HCT116 (cell line): ENCODE measurements around the gene KCTD1. TPM values are rescaled to one million over a fixed set of nuclear protein-coding genes. Genes with fewer than 3 reads are reported as not detected.

Source experiments
- ATAC-seq: fragments of 200-7000 bp; cut with Tn5 transposase; 2 replicates; pipeline ENCODE4 v1.9.1; 2020; ENCODE audit warnings: mild to moderate bottlenecking, moderate library complexity
- BruUV-seq: library from RNA; stranded (reverse); fragments of 400-500 nt; replicated peaks from 2 replicates; lab custom pipeline; 2021; lab: Mats Ljungman, UMichigan
- CTCF ChIA-PET: fragments of 300-600 bp; sonication (Branson Sonifier 250); formaldehyde crosslinking; loops from one replicate; lab custom pipeline; 2021; ENCODE audit warnings: antibody characterized with exemption; lab: Charles Lee
- POLR2A ChIA-PET: fragments of 300-600, 350-600 bp; sonication (Branson Sonifier 250); formaldehyde crosslinking; loops from one replicate; lab custom pipeline; 2021; ENCODE audit warnings: antibody characterized with exemption; lab: Charles Lee
- RAD21 ChIA-PET, 2 experiments: fragments of 300-600 bp; sonication (Branson Sonifier 250); formaldehyde crosslinking; loops; one replicate each; lab custom pipeline; 2023; ENCODE audit warnings: low total read pairs in 2 of 2; ENCODE audit not compliant: uncharacterized antibody in 2 of 2, unreplicated experiment in 2 of 2, low non-redundant PET in 1 of 2; lab: Charles Lee
- DNase-seq: peaks from one replicate; pipeline ENCODE4 v3.0.0-alpha.2; 2010; ENCODE audit warnings: low read depth, low spot score
- H2AFZ ChIP-seq: fragments of 200-600 bp; shearing (Covaris generic), sonication (generic); 2 replicates; pipeline ENCODE4 v1.6.1; 2017; ENCODE audit warnings: low read depth, mixed run types, mixed read lengths, antibody characterized with exemption, low read length; ENCODE audit not compliant: poor library complexity, severe bottlenecking
- H3K27ac ChIP-seq: 2 replicates; pipeline ENCODE4 v1.5.1; 2012; ENCODE audit warnings: low read depth, low read length
- H3K27me3 ChIP-seq: fragments of 200-600 bp; sonication (generic); 2 replicates; pipeline ENCODE4 v1.6.1; 2016; ENCODE audit warnings: mixed run types, low read length, mixed read lengths; ENCODE audit not compliant: insufficient read depth
- H3K36me3 ChIP-seq, 2 experiments: fragments of 200-500 bp in 1 of 2; fragments of 200-600 bp in 1 of 2; sonication (Bioruptor generic) in 1 of 2; sonication (generic) in 1 of 2; 2 replicates each; pipeline versions ENCODE4 v1.5.1 to v1.6.1; 2014 to 2016; ENCODE audit warnings: low read length in 2 of 2, inconsistent platforms in 1 of 2, mixed read lengths in 1 of 2, mixed run types in 1 of 2; ENCODE audit not compliant: insufficient read depth in 2 of 2, control insufficient read depth in 1 of 2
- H3K4me1 ChIP-seq, 2 experiments: fragments of 200-600 bp in 1 of 2; sonication (generic) in 1 of 2; 2 replicates each; pipeline versions ENCODE4 v1.5.1 to v1.6.1; 2012 to 2017; ENCODE audit warnings: low read length in 2 of 2, inconsistent platforms in 1 of 2, mild to moderate bottlenecking in 1 of 2, mixed read lengths in 1 of 2, mixed run types in 1 of 2, moderate library complexity in 1 of 2; ENCODE audit not compliant: insufficient read depth in 2 of 2, control insufficient read depth in 1 of 2
- H3K4me2 ChIP-seq: fragments of 200-600 bp; sonication (generic); 2 replicates; pipeline ENCODE4 v1.6.1; 2017; ENCODE audit warnings: mixed run types, low read length, mixed read lengths
- H3K4me3 ChIP-seq, 2 experiments: fragments of 200-600 bp in 1 of 2; sonication (generic) in 1 of 2; replicated peaks in 1 of 2; 2 replicates each; pipeline ENCODE4 v1.5.1; 2011 to 2016; ENCODE audit warnings: low read length in 2 of 2, control low read depth in 1 of 2, low read depth in 1 of 2, mild to moderate bottlenecking in 1 of 2, mixed read lengths in 1 of 2, mixed run types in 1 of 2
- H3K79me2 ChIP-seq: fragments of 200-600 bp; sonication (generic); 2 replicates; pipeline ENCODE4 v1.6.1; 2017; ENCODE audit warnings: mild to moderate bottlenecking, mixed run types, low read length, moderate library complexity, mixed read lengths; ENCODE audit not compliant: insufficient read depth
- H3K9ac ChIP-seq: fragments of 200-600 bp; sonication (generic); 2 replicates; pipeline ENCODE4 v1.6.1; 2016; ENCODE audit warnings: low read length, mixed read lengths
- H3K9me2 ChIP-seq: fragments of 200-600 bp; sonication (generic), shearing (Covaris generic); 2 replicates; pipeline ENCODE4 v1.6.1; 2017; ENCODE audit warnings: mixed run types, mild to moderate bottlenecking, moderate library complexity; ENCODE audit not compliant: insufficient read depth
- H3K9me3 ChIP-seq, 2 experiments: fragments of 200-500 bp in 1 of 2; fragments of 200-600 bp in 1 of 2; sonication (Bioruptor generic) in 1 of 2; sonication (generic) in 1 of 2; 2 replicates each; pipeline ENCODE4 v1.6.1; 2014 to 2017; ENCODE audit warnings: low read length in 2 of 2, mixed read lengths in 2 of 2, inconsistent platforms in 1 of 2, low read depth in 1 of 2, mild to moderate bottlenecking in 1 of 2, mixed run types in 1 of 2, moderate library complexity in 1 of 2; ENCODE audit not compliant: control insufficient read depth in 1 of 2, insufficient read depth in 1 of 2
- H4K20me1 ChIP-seq: fragments of 200-600 bp; sonication (generic), shearing (Covaris generic); 2 replicates; pipeline ENCODE4 v1.6.1; 2017; ENCODE audit warnings: mixed run types, mild to moderate bottlenecking, moderate library complexity; ENCODE audit not compliant: insufficient read depth
- EGR1 ChIP-seq: IDR thresholded peaks from 2 replicates; pipeline ENCODE4 v1.6.1; 2012; ENCODE audit warnings: low read depth
- ELF1 ChIP-seq: IDR thresholded peaks from 2 replicates; pipeline ENCODE4 v1.6.1; 2012; ENCODE audit warnings: low read depth, borderline replicate concordance
- EZH2phosphoT487 ChIP-seq: fragments of 200-600 bp; IDR thresholded peaks from 2 replicates; pipeline ENCODE4 v1.6.1; 2018; ENCODE audit warnings: antibody characterized with exemption, borderline replicate concordance
- FOSL1 ChIP-seq: IDR thresholded peaks from 2 replicates; pipeline ENCODE4 v1.6.1; 2012; ENCODE audit warnings: low read depth
- JUND ChIP-seq: IDR thresholded peaks from 2 replicates; pipeline ENCODE4 v1.6.1; 2012
- POLR2A ChIP-seq: IDR thresholded peaks from 2 replicates; pipeline ENCODE4 v1.7.0; 2011; ENCODE audit warnings: borderline replicate concordance; ENCODE audit not compliant: insufficient read depth, insufficient read length; ENCODE audit errors: extremely low read depth
- POLR2AphosphoS5 ChIP-seq: IDR thresholded peaks from 2 replicates; pipeline ENCODE4 v1.6.1; 2011; ENCODE audit warnings: mild to moderate bottlenecking, low read depth, low read length, moderate library complexity
- RAD21 ChIP-seq: IDR thresholded peaks from 2 replicates; pipeline ENCODE4 v1.6.1; 2012; ENCODE audit warnings: low read depth, mild to moderate bottlenecking
- SIN3A ChIP-seq: IDR thresholded peaks from 2 replicates; pipeline ENCODE4 v1.6.1; 2012; ENCODE audit warnings: low read depth
- TCF7L2 ChIP-seq: IDR thresholded peaks from 2 replicates; pipeline ENCODE4 v1.7.0; 2011; ENCODE audit warnings: borderline replicate concordance, inconsistent platforms; ENCODE audit not compliant: insufficient read depth, insufficient read length; ENCODE audit errors: extremely low read depth
- intact Hi-C: fragments of 100-400 bp; cut with micrococcal nuclease; formaldehyde crosslinking; loops from 2 replicates; pipeline ENCODE4 v1.10.0; 2022
- total RNA-seq: library from RNA; stranded (reverse); gene quantifications from one replicate; pipeline ENCODE4 v1.2.1, GENCODE V29; 2021; ENCODE audit not compliant: unreplicated experiment
- TF ChIP-seq, protein P1 (sequence below): IDR thresholded peaks from 2 replicates; pipeline ENCODE4 v1.6.1; 2011; ENCODE audit warnings: mild to moderate bottlenecking, low read length, moderate library complexity; ENCODE audit not compliant: insufficient replicate concordance; ENCODE audit errors: extremely low read depth
- TF ChIP-seq, protein P2 (sequence below): IDR thresholded peaks from 2 replicates; pipeline ENCODE4 v1.6.1; 2012
- TF ChIP-seq, protein P3 (sequence below), 3 experiments: fragments of 200-600 bp in 1 of 3; sonication (generic) in 1 of 3; IDR thresholded peaks in 2 of 3; conservative IDR thresholded peaks in 1 of 3; 2 replicates each; pipeline ENCODE4 v1.5.1; 2012 to 2017; ENCODE audit warnings: low read depth in 2 of 3, low read length in 2 of 3, antibody characterized with exemption in 1 of 3, borderline replicate concordance in 1 of 3, control low read depth in 1 of 3, mild to moderate bottlenecking in 1 of 3, mixed read lengths in 1 of 3, mixed run types in 1 of 3, moderate library complexity in 1 of 3; ENCODE audit not compliant: insufficient read depth in 1 of 3

The KCTD1 gene
- total RNA-seq, 1 experiment from 2014 or later: 16.8 TPM

DNA sequence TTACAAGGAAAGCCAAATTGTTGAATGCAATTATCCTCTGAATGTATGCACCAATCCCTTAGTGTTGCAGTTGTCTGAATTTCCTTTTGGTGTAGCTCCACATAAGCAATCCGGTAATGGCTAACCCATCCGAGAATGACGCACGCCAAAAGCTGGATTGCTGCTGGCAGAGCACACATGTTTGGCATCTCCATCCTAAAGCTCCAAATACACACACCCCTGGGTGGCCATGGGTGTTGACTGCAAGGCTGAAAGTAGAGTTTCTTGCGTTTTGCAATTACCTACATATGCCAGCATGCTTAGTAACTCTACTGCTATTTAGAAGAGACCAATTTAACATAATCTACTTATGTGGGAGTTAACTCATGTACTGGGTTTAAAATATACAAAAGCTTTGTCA, 53.1 kb downstream of the KCTD1 start:
- H3K27ac ChIP-seq: no peak overlapping the region
- POLR2A ChIA-PET: no interaction called here
- H3K36me3 ChIP-seq: no peaks in the 10 kb centered on the region
- DNase-seq (no peak), ATAC-seq (no peak)
- H3K4me3 ChIP-seq: no peak overlapping the region
- H3K79me2 ChIP-seq: no peaks in the 10 kb centered on the region
- H2AFZ ChIP-seq: no peak overlapping the region
- TF ChIP-seq POLR2A (no peak), EZH2phosphoT487 (no peak), SIN3A (no peak), TCF7L2 (no peak), POLR2AphosphoS5 (no peak), RAD21 (no peak), FOSL1 (no peak), EGR1 (no peak), JUND (no peak), ELF1 (no peak)
- TF ChIP-seq, protein P1, sequence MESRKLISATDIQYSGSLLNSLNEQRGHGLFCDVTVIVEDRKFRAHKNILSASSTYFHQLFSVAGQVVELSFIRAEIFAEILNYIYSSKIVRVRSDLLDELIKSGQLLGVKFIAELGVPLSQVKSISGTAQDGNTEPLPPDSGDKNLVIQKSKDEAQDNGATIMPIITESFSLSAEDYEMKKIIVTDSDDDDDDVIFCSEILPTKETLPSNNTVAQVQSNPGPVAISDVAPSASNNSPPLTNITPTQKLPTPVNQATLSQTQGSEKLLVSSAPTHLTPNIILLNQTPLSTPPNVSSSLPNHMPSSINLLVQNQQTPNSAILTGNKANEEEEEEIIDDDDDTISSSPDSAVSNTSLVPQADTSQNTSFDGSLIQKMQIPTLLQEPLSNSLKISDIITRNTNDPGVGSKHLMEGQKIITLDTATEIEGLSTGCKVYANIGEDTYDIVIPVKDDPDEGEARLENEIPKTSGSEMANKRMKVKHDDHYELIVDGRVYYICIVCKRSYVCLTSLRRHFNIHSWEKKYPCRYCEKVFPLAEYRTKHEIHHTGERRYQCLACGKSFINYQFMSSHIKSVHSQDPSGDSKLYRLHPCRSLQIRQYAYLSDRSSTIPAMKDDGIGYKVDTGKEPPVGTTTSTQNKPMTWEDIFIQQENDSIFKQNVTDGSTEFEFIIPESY: no peak
- TF ChIP-seq, protein P2, sequence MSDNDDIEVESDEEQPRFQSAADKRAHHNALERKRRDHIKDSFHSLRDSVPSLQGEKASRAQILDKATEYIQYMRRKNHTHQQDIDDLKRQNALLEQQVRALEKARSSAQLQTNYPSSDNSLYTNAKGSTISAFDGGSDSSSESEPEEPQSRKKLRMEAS: no peak
- TF ChIP-seq, protein P3, sequence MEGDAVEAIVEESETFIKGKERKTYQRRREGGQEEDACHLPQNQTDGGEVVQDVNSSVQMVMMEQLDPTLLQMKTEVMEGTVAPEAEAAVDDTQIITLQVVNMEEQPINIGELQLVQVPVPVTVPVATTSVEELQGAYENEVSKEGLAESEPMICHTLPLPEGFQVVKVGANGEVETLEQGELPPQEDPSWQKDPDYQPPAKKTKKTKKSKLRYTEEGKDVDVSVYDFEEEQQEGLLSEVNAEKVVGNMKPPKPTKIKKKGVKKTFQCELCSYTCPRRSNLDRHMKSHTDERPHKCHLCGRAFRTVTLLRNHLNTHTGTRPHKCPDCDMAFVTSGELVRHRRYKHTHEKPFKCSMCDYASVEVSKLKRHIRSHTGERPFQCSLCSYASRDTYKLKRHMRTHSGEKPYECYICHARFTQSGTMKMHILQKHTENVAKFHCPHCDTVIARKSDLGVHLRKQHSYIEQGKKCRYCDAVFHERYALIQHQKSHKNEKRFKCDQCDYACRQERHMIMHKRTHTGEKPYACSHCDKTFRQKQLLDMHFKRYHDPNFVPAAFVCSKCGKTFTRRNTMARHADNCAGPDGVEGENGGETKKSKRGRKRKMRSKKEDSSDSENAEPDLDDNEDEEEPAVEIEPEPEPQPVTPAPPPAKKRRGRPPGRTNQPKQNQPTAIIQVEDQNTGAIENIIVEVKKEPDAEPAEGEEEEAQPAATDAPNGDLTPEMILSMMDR (IDR thresholded peaks at IDR 0.05 in 2 of 3, conservative IDR thresholded peaks at IDR 0.05 in 1 of 3; ENCODE audit: borderline replicate concordance in 1 of 3, insufficient read depth in 1 of 3, low read depth in 2 of 3, low read length in 2 of 3): no peak
- no peaks in the 10 kb centered on the region for H3K27me3 ChIP-seq
- H4K20me1 ChIP-seq: no peaks in the 10 kb centered on the region
- no peak overlapping the region for H3K4me2 ChIP-seq
- no TSS peak for BruUV-seq
- H3K9ac ChIP-seq: no peak overlapping the region
- RAD21 ChIA-PET: no interaction called here
- no peaks in the 10 kb centered on the region for H3K9me3 ChIP-seq
- no peaks in the 10 kb centered on the region for H3K9me2 ChIP-seq
- peaks cover 10 to 15% of the 10 kb centered on the region in 2 experiments for H3K4me1 ChIP-seq
- CTCF ChIA-PET: no interaction called here
- intact Hi-C loops: loop anchor here (5.0 kb wide), 1 partner anchor 42 kb away; no protein-coding TSS in a partner anchor
